Activated CD8-positive, alpha-beta memory T cell treated with anti-CD3 and anti-CD28 coated beads for 36 hours (primary cell): ENCODE results near the gene RNF144B. TPM values are rescaled to one million over a fixed set of nuclear protein-coding genes. Genes with fewer than 3 reads are reported as not detected.

Experiments
- CTCF ChIA-PET: fragments of 350-600 bp; sonication (Branson Sonifier 250); formaldehyde crosslinking; loops from one replicate; lab custom pipeline; 2021; ENCODE audit warnings: antibody characterized with exemption; lab: Charles Lee
- POLR2A ChIA-PET: fragments of 350-600 bp; sonication (Branson Sonifier 250); formaldehyde crosslinking; loops from one replicate; lab custom pipeline; 2021; ENCODE audit warnings: antibody characterized with exemption; lab: Charles Lee
- total RNA-seq, 2 experiments: library from RNA; stranded (reverse); gene quantifications; one replicate each; pipeline ENCODE4 v1.2.3, GENCODE V29; 2021

Gene RNF144B
- total RNA-seq, 2 experiments from 2014 or later: 0.36 to 0.61 TPM

- ChIA-PET CTCF (no interaction called here), POLR2A (no interaction called here)
Measured at GRCh38 chr6:18367371-18367770, 19.8 kb upstream of the RNF144B start.

- CTCF ChIA-PET: interaction anchor here (0.6 kb wide), 1 partner anchor 39 kb away, joined by 4 read pairs; no protein-coding TSS in a partner anchor
- POLR2A ChIA-PET: no interaction called here
Measured at GRCh38 chr6:18368277-18369105, 18.7 kb upstream of the RNF144B start.

- ChIA-PET POLR2A (no interaction called here), CTCF (no interaction called here)
Measured at GRCh38 chr6:18371010-18371409, 16.1 kb upstream of the RNF144B start.

- POLR2A ChIA-PET: no interaction called here
- CTCF ChIA-PET: no interaction called here
Measured at GRCh38 chr6:18371656-18372055, 15.5 kb upstream of the RNF144B start.

GRCh38 chr6:18380158-18380836 is 6.9 kb upstream of the RNF144B start:
- POLR2A ChIA-PET: no interaction called here
- CTCF ChIA-PET: no interaction called here

GRCh38 chr6:18380851-18381250 is 6.3 kb upstream of the RNF144B start:
- CTCF ChIA-PET: no interaction called here
- POLR2A ChIA-PET: no interaction called here

- ChIA-PET CTCF (no interaction called here), POLR2A (no interaction called here)
Measured at GRCh38 chr6:18383441-18383840, 3.7 kb upstream of the RNF144B start.

- ChIA-PET CTCF (no interaction called here), POLR2A (no interaction called here)
Measured at GRCh38 chr6:18384621-18385020, 2.5 kb upstream of the RNF144B start.

GRCh38 chr6:18386298-18386976 is 713 bp upstream of the RNF144B start:
- CTCF ChIA-PET: interaction anchor here (0.8 kb wide), 1 partner anchor 109 kb away, joined by 3 read pairs; no protein-coding TSS in a partner anchor

GRCh38 chr6:18388271-18388670 is 1.1 kb downstream of the RNF144B start:
- POLR2A ChIA-PET: no interaction called here

More at GRCh38 chr6:18386298-18386976, 713 bp upstream of the RNF144B start:
- POLR2A ChIA-PET: no interaction called here

GRCh38 chr6:18388942-18389341 is 1.8 kb downstream of the RNF144B start:
- POLR2A ChIA-PET: no interaction called here

More at GRCh38 chr6:18388271-18388670, 1.1 kb downstream of the RNF144B start:
- CTCF ChIA-PET: no interaction called here

GRCh38 chr6:18389479-18389878 is 2.3 kb downstream of the RNF144B start:
- CTCF ChIA-PET: no interaction called here
- POLR2A ChIA-PET: no interaction called here

More at GRCh38 chr6:18388942-18389341, 1.8 kb downstream of the RNF144B start:
- CTCF ChIA-PET: no interaction called here

- CTCF ChIA-PET: no interaction called here
- POLR2A ChIA-PET: no interaction called here
Measured at GRCh38 chr6:18390476-18390875, 3.3 kb downstream of the RNF144B start.

GRCh38 chr6:18391023-18391422 is 3.9 kb downstream of the RNF144B start:
- ChIA-PET POLR2A (no interaction called here), CTCF (no interaction called here)

GRCh38 chr6:18392346-18392877 is 5.3 kb downstream of the RNF144B start:
- CTCF ChIA-PET: no interaction called here

GRCh38 chr6:18393698-18394097 is 6.5 kb downstream of the RNF144B start:
- CTCF ChIA-PET: interaction anchor here (0.5 kb wide), 1 partner anchor 90 kb away, joined by 3 read pairs; no protein-coding TSS in a partner anchor
- POLR2A ChIA-PET: no interaction called here

More at GRCh38 chr6:18392346-18392877, 5.3 kb downstream of the RNF144B start:
- POLR2A ChIA-PET: no interaction called here

GRCh38 chr6:18395177-18395855 is 8.2 kb downstream of the RNF144B start:
- CTCF ChIA-PET: no interaction called here

GRCh38 chr6:18395856-18396197 is 8.7 kb downstream of the RNF144B start:
- ChIA-PET POLR2A (no interaction called here), CTCF (no interaction called here)

More at GRCh38 chr6:18395177-18395855, 8.2 kb downstream of the RNF144B start:
- POLR2A ChIA-PET: no interaction called here

- ChIA-PET POLR2A (no interaction called here), CTCF (no interaction called here)
Measured at GRCh38 chr6:18397701-18398100, 10.6 kb downstream of the RNF144B start.
